Mesenteric fat pad (tissue), 1 donor: ENCODE data around the gene CLCN3. TPM values are rescaled to one million over a fixed set of nuclear protein-coding genes. Genes with fewer than 3 reads are reported as not detected.
"Not testable (repeated sequence)": the region's sequence is repeated elsewhere in the genome, so short reads cannot be mapped to it uniquely, and the experiment has no call there.

Experiments
- DNase-seq: peaks from one replicate; pipeline ENCODE4 v3.0.0-alpha.2; 2020; ENCODE audit warnings: low spot score
- total RNA-seq: library from RNA; stranded (reverse); fragmentation: NEBNext Ultra II Directional; extraction: Animal tissue kit (Norgen Biotek cat#: 25700); gene quantifications from one replicate; pipeline ENCODE4 v1.2.1, GENCODE V29; 2021
- donor health status: DM: yes; HTN: yes; CAD: no.

The CLCN3 gene
- total RNA-seq, 1 donor from 2014 or later: 28.7 TPM

GRCh38 chr4:169655401-169655800 lies 35.0 kb downstream of the CLCN3 start:
- DNase-seq: no peak

DNA sequence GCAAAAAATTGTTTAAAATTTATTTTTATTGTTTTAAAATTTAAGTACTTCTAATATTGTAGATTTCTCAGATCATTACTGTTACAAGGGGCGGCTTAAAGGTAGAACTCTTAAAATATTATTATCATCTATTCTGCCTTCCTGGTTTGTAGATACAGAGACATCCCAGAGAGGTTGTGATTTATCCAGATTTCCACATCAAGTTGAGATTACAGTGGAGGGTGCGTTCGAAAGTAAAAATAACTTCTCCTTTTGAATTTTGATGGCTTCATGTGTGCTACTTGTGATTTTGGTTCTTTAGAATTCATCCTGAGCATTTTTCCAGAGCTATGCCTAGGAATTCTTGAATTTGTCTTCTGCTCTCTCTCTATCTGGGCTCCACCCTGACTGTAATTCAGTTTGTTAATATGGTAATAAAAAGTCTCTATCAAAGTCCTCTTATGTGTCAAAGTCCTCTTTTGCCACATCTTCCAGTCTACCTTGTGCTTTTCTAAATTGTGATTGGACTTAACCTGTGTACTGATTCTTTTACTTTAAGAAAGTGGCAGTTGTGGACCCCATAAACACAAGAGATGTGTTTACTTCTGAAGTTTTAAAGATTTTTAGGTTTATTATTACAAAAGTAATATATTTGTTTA lies 37.2 kb downstream of the CLCN3 start:
- DNase-seq: no peak

- no peak for DNase-seq
Observed at GRCh38 chr4:169658196-169658595, 37.8 kb downstream of the CLCN3 start.

DNA sequence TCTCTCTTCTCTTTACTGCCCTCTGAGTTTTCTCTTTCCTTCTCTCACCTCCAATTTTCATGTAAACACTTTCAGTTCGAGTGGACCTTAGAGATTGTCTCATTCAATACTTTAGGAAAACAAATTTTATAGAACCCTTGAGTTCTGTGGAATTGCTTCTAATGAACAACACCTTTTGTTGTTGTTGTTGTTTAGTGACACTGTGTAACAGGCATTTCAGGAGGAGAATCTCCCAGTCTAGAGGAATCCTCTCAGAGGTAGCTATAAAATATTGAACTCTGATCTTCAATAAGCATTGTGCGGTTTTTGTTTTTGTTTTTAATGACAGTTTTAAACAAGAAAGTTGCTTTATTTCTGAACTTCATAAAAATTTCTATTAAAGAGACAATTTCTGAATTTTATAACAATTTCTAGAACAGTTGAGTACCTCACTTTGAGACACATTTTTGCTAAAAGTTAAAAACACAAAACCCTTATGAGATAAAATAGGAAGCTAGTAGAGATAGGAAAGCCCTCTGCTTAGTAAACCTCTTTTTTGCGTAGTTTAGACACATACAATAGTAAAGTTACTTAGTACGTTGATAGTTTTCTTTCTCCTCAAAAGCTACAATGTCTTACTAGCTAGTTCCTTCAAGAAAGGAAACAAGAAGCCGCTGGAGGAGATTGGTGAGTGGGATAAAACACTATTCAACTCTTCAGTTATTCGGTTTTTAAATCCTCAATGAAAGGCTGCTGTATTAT lies 38.8 kb downstream of the CLCN3 start:
- DNase-seq: no peak

DNA sequence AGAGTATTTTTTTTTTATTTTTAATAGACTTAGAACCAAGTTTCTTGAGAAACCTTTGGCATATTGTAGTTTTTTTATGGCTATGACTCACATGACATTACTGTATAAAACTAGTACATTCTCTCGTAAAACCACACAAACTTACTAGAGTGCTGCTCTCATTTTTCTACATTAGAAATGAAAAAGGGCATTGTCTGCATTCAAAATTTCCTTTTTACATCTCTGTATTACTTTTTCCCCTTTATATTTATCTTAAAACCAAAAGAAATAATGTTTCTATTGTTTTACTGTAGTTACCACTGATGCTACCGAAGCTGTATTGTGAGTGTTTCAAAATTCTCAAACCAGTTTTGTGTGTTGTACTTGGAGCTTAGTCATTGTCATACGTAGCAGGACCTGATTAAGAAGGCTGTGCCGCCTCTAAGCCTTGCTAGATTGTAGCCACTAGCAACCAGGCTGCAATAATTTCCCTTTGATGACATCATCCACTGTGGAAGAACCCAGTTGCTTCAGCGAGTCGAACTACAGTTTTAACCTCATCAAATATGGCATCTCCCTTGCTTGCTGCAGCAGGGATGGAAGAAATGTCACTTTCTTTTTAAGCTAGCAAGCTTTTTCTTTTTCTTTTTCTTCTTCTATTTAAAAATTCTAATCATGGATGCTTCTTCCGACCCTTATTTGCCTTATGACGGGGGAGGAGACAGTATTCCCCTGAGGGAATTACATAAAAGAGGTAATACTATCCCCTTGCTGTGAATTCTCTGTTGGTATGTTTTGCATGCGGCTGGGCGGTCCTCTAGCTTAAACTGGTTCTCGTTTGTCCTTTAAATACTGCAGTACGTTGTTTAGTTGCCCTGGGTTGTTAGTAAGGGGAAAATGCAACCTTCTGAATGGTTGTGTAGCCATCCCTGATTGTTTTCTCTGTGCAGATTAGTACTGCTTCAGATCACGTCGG lies 39.6 kb downstream of the CLCN3 start:
- no peak for DNase-seq

DNA sequence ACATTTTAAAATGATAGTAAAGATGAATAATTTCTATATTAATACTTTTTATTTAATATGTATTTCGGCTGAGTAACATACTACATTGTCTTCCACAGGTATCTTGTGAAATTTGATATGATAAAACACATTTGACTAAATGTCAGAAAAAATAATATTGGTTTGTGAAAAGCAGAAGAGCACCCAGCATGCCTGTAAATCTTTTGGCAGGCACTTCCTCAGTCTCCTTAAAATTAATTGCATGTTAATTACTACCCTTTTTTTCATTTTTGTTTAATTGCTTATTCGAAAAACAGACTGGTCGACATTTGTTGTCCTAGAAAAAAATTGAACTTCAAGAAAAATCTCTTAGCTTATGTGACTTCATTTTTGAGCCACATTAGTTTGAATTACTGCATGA lies 40.6 kb downstream of the CLCN3 start:
- no peak for DNase-seq

DNA sequence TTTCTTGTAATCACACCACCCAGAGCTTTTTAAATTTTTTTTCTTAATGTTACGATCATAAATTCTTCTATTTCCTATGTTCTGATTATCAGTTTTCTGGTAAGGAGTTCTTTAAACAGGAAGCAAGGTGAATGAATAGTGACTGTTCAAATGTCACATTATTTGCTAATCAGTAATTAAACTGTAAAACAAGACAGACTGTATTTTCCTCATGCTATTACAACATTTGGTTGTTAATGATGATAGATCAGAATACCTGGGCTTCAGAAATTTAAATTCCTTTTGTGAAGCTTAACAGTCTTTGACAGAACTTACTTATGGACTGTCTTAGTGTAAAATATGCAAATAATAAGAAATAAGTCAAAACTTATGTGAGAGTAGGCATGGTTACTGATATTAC lies 41.4 kb downstream of the CLCN3 start:
- no peak for DNase-seq

- DNase-seq: no peak
Observed at GRCh38 chr4:169662206-169662605, 41.8 kb downstream of the CLCN3 start.

GRCh38 chr4:169663402-169663801 lies 43.0 kb downstream of the CLCN3 start:
- DNase-seq: no peak

- no peak for DNase-seq
Observed at GRCh38 chr4:169663831-169664230, 43.5 kb downstream of the CLCN3 start.

DNA sequence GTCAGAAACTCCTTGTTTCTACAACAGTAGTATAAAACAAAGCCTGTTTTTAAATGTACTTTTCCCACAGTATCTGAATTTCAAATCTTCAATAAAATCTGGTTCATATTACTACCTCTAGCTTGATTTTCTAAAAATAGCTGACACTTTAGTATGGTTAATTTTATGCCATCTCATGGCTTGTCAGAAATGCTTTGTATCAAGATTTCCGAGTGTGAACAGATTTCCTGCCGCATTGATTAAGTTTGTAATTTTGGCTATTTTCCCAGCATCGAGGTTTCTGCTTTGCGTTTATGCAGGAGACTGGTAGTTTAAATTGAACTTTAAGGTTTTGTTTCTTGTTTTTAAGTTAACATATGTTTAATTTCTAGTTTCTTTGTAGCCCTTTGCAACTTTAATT lies 44.2 kb downstream of the CLCN3 start:
- DNase-seq: no peak

GRCh38 chr4:169665046-169665737 lies 44.8 kb downstream of the CLCN3 start:
- no peak for DNase-seq

GRCh38 chr4:169668069-169668721 lies 47.8 kb downstream of the CLCN3 start:
- DNase-seq: no peak

- DNase-seq: no peak
Observed at GRCh38 chr4:169675825-169676224, 55.4 kb downstream of the CLCN3 start.

DNA sequence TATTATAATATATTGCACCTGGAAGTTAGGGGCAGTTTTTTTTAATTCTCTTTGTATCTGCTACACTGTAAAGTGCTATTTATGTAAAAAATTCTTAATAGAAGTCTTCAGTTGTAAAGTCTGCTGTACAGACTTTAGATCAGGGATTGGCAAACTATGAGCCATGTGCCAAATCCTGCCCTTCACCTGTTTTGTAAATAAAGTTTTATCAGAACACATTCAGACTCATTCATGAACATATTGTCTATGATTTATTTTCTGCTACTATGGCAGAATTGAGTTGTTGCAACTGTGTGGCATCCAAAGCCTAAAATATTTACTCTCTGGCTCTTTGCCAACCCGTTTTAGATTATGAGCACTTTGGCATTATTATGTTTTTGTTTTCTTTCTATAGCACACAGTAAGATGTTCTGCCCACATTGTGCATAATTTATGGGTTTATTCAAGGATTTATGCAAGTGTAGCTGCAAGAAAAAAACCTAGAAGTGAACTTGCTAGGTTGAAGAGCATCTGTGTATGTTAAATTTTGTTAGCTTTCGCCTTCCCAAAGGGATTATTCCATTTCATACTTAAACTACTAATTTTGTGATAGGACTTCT lies 56.9 kb downstream of the CLCN3 start:
- no peak for DNase-seq

DNA sequence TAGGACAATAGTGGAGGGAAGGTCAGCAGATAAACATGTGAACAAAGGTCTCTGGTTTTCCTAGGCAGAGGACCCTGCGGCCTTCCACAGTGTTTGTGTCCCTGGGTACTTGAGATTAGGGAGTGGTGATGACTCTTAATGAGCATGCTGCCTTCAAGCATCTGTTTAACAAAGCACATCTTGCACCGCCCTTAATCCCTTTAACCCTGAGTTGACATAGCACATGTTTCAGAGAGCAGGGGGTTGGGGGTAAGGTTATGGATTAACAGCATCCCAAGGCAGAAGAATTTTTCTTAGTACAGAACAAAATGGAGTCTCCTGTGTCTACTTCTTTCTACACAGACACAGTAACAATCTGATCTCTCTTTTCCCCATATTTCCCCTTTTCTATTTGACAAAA lies 58.1 kb downstream of the CLCN3 start:
- not testable (repeated sequence) for DNase-seq

GRCh38 chr4:169678951-169679591 lies 58.7 kb downstream of the CLCN3 start:
- not testable (repeated sequence) for DNase-seq

GRCh38 chr4:169682372-169683047 lies 62.1 kb downstream of the CLCN3 start:
- no peak for DNase-seq

DNA sequence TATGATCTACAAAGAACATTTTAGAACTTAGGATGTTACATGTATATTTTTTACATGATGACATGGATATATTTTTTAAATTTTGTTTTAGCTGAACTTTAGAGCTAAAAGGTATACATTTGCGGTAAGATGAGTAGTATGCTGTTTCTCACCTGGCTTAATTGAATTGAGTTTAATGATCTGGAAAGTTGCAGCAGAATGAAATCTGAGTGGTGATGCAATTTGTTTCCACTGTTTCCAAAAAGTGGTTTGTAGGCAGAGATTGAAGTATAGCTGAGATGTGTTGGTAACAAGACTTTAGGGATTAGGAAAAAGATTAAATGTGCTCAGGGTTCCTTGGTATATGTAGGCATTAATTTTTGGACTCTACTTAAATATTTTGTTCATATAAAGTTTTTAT lies 69.3 kb downstream of the CLCN3 start:
- no peak for DNase-seq
